GM23338 (cell line): ENCODE data around the gene FANCL. TPM values are rescaled to one million over a fixed set of nuclear protein-coding genes. Genes with fewer than 3 reads are reported as not detected.

Source experiments
- ATAC-seq: fragments of 200-7000 bp; cut with Tn5 transposase; 3 replicates; pipeline ENCODE4 v1.9.1; 2020
- DNase-seq: peaks from one replicate; pipeline ENCODE4 v3.0.0-alpha.2; 2015; ENCODE audit warnings: low spot score
- H2AFZ ChIP-seq: fragments of 200-600 bp; sonication (generic); 2 replicates; pipeline ENCODE4 v1.8.0; 2016; ENCODE audit warnings: antibody characterized with exemption, mild to moderate bottlenecking, moderate library complexity
- H3F3A ChIP-seq: fragments of 200-600 bp; sonication (generic); replicated peaks from 2 replicates; pipeline ENCODE4 v1.8.0; 2017; ENCODE audit warnings: antibody characterized with exemption, mixed run types, low read depth
- H3K27ac ChIP-seq: fragments of 200-600 bp; sonication (generic); 2 replicates; pipeline ENCODE4 v1.6.1; 2016; ENCODE audit warnings: low read depth
- H3K27me3 ChIP-seq: fragments of 200-600 bp; sonication (generic); 2 replicates; pipeline ENCODE4 v1.8.0; 2016; ENCODE audit warnings: mild to moderate bottlenecking, mixed run types, moderate library complexity; ENCODE audit not compliant: insufficient read depth
- H3K36me3 ChIP-seq: fragments of 200-600 bp; sonication (generic); 2 replicates; pipeline ENCODE4 v1.8.0; 2016; ENCODE audit warnings: mild to moderate bottlenecking; ENCODE audit not compliant: insufficient read depth
- H3K4me1 ChIP-seq: fragments of 200-600 bp; sonication (generic); 2 replicates; pipeline ENCODE4 v1.8.0; 2016; ENCODE audit warnings: mild to moderate bottlenecking, moderate library complexity; ENCODE audit not compliant: insufficient read depth
- H3K4me2 ChIP-seq: fragments of 200-600 bp; sonication (generic); 2 replicates; pipeline ENCODE4 v1.7.1; 2017; ENCODE audit warnings: mixed run types
- H3K4me3 ChIP-seq: fragments of 200-600 bp; sonication (generic); 2 replicates; pipeline ENCODE4 v1.6.1; 2016; ENCODE audit warnings: mixed run types
- H3K79me2 ChIP-seq: fragments of 200-600 bp; sonication (generic); replicated peaks from 2 replicates; pipeline ENCODE4 v1.8.0; 2017; ENCODE audit warnings: mild to moderate bottlenecking; ENCODE audit not compliant: insufficient read depth
- H3K9me2 ChIP-seq: fragments of 200-600 bp; sonication (generic); 2 replicates; pipeline ENCODE4 v1.8.0; 2017; ENCODE audit not compliant: insufficient read depth
- H4K20me1 ChIP-seq: fragments of 200-600 bp; sonication (generic); replicated peaks from 2 replicates; pipeline ENCODE4 v1.8.0; 2017; ENCODE audit warnings: mild to moderate bottlenecking; ENCODE audit not compliant: insufficient read depth
- H3K27ac Mint-ChIP-seq: 2 replicates; pipeline ENCODE4 v1.8.0; 2020; ENCODE audit warnings: inconsistent platforms, mild to moderate bottlenecking, moderate library complexity, mixed read lengths
- H3K27me3 Mint-ChIP-seq: 3 replicates; pipeline ENCODE4 v1.8.0; 2022; ENCODE audit warnings: low read depth, mild to moderate bottlenecking, moderate library complexity, mixed read lengths, inconsistent platforms; ENCODE audit not compliant: insufficient read depth, poor library complexity
- H3K36me3 Mint-ChIP-seq: 3 replicates; pipeline ENCODE4 v1.8.0; 2021; ENCODE audit warnings: low read depth, mild to moderate bottlenecking, inconsistent platforms, moderate library complexity, mixed read lengths
- H3K4me1 Mint-ChIP-seq: 3 replicates; pipeline ENCODE4 v1.8.0; 2020; ENCODE audit warnings: mild to moderate bottlenecking, inconsistent platforms, mixed read lengths
- H3K4me3 Mint-ChIP-seq: 3 replicates; pipeline ENCODE4 v1.8.0; 2021; ENCODE audit warnings: moderate library complexity, mild to moderate bottlenecking, inconsistent platforms, mixed read lengths
- H3K9me3 Mint-ChIP-seq: 3 replicates; pipeline ENCODE4 v1.8.0; 2020; ENCODE audit warnings: moderate library complexity, mild to moderate bottlenecking, inconsistent platforms, mixed read lengths
- EZH2 ChIP-seq: fragments of 200-600 bp; sonication (generic); IDR thresholded peaks from one replicate; pipeline ENCODE4 v1.8.0; 2017; ENCODE audit warnings: antibody characterized with exemption, mild to moderate bottlenecking, low read depth; ENCODE audit not compliant: unreplicated experiment
- JUNB ChIP-seq: IDR thresholded peaks from one replicate; pipeline ENCODE4 v1.6.1; 2016; ENCODE audit warnings: antibody characterized with exemption; ENCODE audit not compliant: unreplicated experiment
- NANOG ChIP-seq: IDR thresholded peaks from 2 replicates; pipeline ENCODE4 v1.6.1; 2016; ENCODE audit warnings: antibody characterized with exemption, borderline replicate concordance
- POLR2AphosphoS5 ChIP-seq: IDR thresholded peaks from 2 replicates; pipeline ENCODE4 v1.6.1; 2016; ENCODE audit warnings: antibody characterized with exemption, low read depth
- ZNF114 ChIP-seq: fragments of 250-450 bp; sonication (Bioruptor Pico); IDR thresholded peaks from 2 replicates; pipeline ENCODE4 v1.5.0; 2020; ENCODE audit warnings: mild to moderate bottlenecking, moderate library complexity
- polyA plus RNA-seq: library from polyadenylated mRNA; unstranded; fragments of >200 nt; fragmentation: Nextera tagmentation; extraction: Ambion mirVana; gene quantifications from 2 replicates; pipeline ENCODE4 v1.2.1, GENCODE V29; 2016
- total RNA-seq: library from RNA; depleted of rRNA; stranded (reverse); fragments of >200 nt; shearing (Covaris generic); gene quantifications from 2 replicates; pipeline ENCODE4 v1.2.3, GENCODE V29; 2014
- TF ChIP-seq, protein P1 (sequence below): IDR thresholded peaks from 2 replicates; pipeline ENCODE4 v1.6.1; 2016; ENCODE audit warnings: antibody characterized with exemption
- TF ChIP-seq, protein P2 (sequence below), 2 experiments: fragments of 200-600 bp in 1 of 2; sonication (generic) in 1 of 2; conservative IDR thresholded peaks; 2 replicates each; pipeline versions ENCODE4 v1.5.1 to v1.6.1; 2016 to 2017; ENCODE audit warnings: antibody characterized with exemption in 2 of 2, low read depth in 2 of 2, mild to moderate bottlenecking in 2 of 2, moderate library complexity in 1 of 2
- TF ChIP-seq, protein P3 (sequence below): IDR thresholded peaks from one replicate; pipeline ENCODE4 v1.6.1; 2018; ENCODE audit warnings: antibody characterized with exemption; ENCODE audit not compliant: unreplicated experiment

FANCL gene
- total and polyA plus RNA-seq, 2 experiments from 2014 or later, result 90.4 to 97.8 TPM

DNA sequence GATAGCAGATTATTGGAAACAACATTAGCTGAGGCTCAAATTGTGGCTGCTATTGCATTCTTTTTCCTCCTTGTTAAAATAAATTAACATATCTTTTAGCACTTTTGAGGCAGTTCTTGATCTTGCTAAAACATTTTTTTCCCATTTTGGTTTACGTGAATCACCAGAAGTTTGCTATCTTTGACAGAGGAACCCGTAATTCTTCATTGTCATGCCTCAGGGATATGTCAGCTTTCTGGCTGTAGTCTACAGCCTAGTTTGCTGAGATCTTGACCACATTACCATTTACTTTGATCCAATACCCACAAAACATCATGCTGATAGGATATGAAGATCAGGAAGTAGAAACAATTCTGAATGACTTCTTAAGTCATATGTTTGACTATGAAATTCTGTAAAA is 25.1 kb upstream of the FANCL start (continued):
- TF ChIP-seq, protein P1, sequence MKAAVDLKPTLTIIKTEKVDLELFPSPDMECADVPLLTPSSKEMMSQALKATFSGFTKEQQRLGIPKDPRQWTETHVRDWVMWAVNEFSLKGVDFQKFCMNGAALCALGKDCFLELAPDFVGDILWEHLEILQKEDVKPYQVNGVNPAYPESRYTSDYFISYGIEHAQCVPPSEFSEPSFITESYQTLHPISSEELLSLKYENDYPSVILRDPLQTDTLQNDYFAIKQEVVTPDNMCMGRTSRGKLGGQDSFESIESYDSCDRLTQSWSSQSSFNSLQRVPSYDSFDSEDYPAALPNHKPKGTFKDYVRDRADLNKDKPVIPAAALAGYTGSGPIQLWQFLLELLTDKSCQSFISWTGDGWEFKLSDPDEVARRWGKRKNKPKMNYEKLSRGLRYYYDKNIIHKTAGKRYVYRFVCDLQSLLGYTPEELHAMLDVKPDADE, result no peak
- TF ChIP-seq, protein P2, sequence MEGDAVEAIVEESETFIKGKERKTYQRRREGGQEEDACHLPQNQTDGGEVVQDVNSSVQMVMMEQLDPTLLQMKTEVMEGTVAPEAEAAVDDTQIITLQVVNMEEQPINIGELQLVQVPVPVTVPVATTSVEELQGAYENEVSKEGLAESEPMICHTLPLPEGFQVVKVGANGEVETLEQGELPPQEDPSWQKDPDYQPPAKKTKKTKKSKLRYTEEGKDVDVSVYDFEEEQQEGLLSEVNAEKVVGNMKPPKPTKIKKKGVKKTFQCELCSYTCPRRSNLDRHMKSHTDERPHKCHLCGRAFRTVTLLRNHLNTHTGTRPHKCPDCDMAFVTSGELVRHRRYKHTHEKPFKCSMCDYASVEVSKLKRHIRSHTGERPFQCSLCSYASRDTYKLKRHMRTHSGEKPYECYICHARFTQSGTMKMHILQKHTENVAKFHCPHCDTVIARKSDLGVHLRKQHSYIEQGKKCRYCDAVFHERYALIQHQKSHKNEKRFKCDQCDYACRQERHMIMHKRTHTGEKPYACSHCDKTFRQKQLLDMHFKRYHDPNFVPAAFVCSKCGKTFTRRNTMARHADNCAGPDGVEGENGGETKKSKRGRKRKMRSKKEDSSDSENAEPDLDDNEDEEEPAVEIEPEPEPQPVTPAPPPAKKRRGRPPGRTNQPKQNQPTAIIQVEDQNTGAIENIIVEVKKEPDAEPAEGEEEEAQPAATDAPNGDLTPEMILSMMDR (conservative IDR thresholded peaks at IDR 0.05; ENCODE audit: low read depth in 2 of 2), result no peak
- TF ChIP-seq NANOG (no peak), ZNF114 (CRISPR knock-in tag) (no peak), JUNB (no peak)

DNA sequence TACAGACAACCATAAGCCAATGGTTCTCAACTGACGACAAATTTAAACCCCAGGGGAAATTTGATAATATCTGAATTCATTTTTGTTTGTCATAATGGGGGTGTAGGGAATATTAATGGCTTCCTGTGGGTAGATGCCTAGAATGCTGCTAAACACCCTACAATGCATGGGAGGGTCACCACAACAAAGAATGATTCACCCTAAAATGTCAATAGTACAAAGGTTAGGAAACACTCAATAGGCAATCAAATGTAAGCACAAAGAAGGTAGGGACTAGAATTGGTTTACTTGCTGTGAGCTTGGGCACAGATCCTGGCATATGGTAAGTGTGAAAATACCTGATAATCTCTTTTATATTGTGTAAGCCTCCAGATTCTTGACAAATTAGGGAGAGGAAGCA is 20.1 kb upstream of the FANCL start:
- H3K27ac ChIP-seq, result no peak overlapping the region
- H3K4me2 ChIP-seq, result no peak overlapping the region
- H3K36me3 Mint-ChIP-seq, result no peaks in the 10 kb centered on the region
- no peak overlapping the region for H3K4me3 ChIP-seq
- DNase-seq (no peak), ATAC-seq (no peak)
- H3K36me3 ChIP-seq, result no peaks in the 10 kb centered on the region
- H3K9me3 Mint-ChIP-seq, result no peaks in the 10 kb centered on the region
- no peaks in the 10 kb centered on the region for H4K20me1 ChIP-seq
- H3K27me3 ChIP-seq, result no peaks in the 10 kb centered on the region
- H3K4me1 Mint-ChIP-seq, result no peaks in the 10 kb centered on the region; the same call in 2 of the 3 replicates
- H2AFZ ChIP-seq, result no peak overlapping the region
- H3K4me3 Mint-ChIP-seq, result no peak overlapping the region
- peaks cover 5% of the 10 kb centered on the region; the same call in 1 of the 2 replicates for H3K4me1 ChIP-seq
- no peak overlapping the region for H3K27ac Mint-ChIP-seq
- no peaks in the 10 kb centered on the region for H3F3A ChIP-seq
- no peaks in the 10 kb centered on the region for H3K9me2 ChIP-seq
- peaks cover 4% of the 10 kb centered on the region for H3K27me3 Mint-ChIP-seq
- H3K79me2 ChIP-seq, result no peaks in the 10 kb centered on the region
- TF ChIP-seq, protein P3, sequence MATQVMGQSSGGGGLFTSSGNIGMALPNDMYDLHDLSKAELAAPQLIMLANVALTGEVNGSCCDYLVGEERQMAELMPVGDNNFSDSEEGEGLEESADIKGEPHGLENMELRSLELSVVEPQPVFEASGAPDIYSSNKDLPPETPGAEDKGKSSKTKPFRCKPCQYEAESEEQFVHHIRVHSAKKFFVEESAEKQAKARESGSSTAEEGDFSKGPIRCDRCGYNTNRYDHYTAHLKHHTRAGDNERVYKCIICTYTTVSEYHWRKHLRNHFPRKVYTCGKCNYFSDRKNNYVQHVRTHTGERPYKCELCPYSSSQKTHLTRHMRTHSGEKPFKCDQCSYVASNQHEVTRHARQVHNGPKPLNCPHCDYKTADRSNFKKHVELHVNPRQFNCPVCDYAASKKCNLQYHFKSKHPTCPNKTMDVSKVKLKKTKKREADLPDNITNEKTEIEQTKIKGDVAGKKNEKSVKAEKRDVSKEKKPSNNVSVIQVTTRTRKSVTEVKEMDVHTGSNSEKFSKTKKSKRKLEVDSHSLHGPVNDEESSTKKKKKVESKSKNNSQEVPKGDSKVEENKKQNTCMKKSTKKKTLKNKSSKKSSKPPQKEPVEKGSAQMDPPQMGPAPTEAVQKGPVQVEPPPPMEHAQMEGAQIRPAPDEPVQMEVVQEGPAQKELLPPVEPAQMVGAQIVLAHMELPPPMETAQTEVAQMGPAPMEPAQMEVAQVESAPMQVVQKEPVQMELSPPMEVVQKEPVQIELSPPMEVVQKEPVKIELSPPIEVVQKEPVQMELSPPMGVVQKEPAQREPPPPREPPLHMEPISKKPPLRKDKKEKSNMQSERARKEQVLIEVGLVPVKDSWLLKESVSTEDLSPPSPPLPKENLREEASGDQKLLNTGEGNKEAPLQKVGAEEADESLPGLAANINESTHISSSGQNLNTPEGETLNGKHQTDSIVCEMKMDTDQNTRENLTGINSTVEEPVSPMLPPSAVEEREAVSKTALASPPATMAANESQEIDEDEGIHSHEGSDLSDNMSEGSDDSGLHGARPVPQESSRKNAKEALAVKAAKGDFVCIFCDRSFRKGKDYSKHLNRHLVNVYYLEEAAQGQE, result no peak
- TF ChIP-seq, protein P1, result no peak
- TF ChIP-seq POLR2AphosphoS5 (no peak), NANOG (no peak), EZH2 (no peak), JUNB (no peak)
- TF ChIP-seq, protein P2 (conservative IDR thresholded peaks at IDR 0.05; ENCODE audit: low read depth in 2 of 2), result no peak
